SH-SY5Y (cell line): ENCODE data around the gene TRIM72.

ENCODE experiments used
- GATA2 ChIP-seq: IDR thresholded peaks from 2 replicates; pipeline ENCODE4 v1.6.1; 2011; ENCODE audit warnings: mild to moderate bottlenecking, low read depth, low read length
- GATA3 ChIP-seq: IDR thresholded peaks from 2 replicates; pipeline ENCODE4 v1.6.1; 2011; ENCODE audit warnings: low read depth, mild to moderate bottlenecking, low read length, moderate library complexity

TRIM72 gene

GRCh38 chr16:31219154-31219741 is 5.3 kb downstream of the TRIM72 start:
- TF ChIP-seq GATA3 = no peak
- TF ChIP-seq GATA2 = no peak

GRCh38 chr16:31221357-31222160 is 7.6 kb downstream of the TRIM72 start:
- no peak for TF ChIP-seq GATA2
- TF ChIP-seq GATA3 = no peak

GRCh38 chr16:31223044-31223443 is 9.1 kb downstream of the TRIM72 start:
- no peak for TF ChIP-seq GATA2
- no peak for TF ChIP-seq GATA3

GRCh38 chr16:31224092-31224955 is 10.4 kb downstream of the TRIM72 start:
- no peak for TF ChIP-seq GATA2
- no peak for TF ChIP-seq GATA3

GRCh38 chr16:31225193-31225592 is 11.3 kb downstream of the TRIM72 start:
- no peak for TF ChIP-seq GATA2
- TF ChIP-seq GATA3 = no peak

- TF ChIP-seq GATA2 (no peak), GATA3 (no peak)
These were observed 14.3 kb downstream of the TRIM72 start for GRCh38 chr16:31228206-31228605.

GRCh38 chr16:31229501-31229900 is 15.6 kb downstream of the TRIM72 start:
- TF ChIP-seq GATA2 (no peak), GATA3 (no peak)

- TF ChIP-seq GATA3 = no peak
- no peak for TF ChIP-seq GATA2
These were observed 24.1 kb downstream of the TRIM72 start for GRCh38 chr16:31238041-31238440.

- TF ChIP-seq GATA3 (no peak), GATA2 (no peak)
These were observed 28.3 kb downstream of the TRIM72 start for GRCh38 chr16:31242206-31242605.

- TF ChIP-seq GATA2 = no peak
- no peak for TF ChIP-seq GATA3
These were observed 30.1 kb downstream of the TRIM72 start for GRCh38 chr16:31243734-31244670.

GRCh38 chr16:31246296-31246695 is 32.4 kb downstream of the TRIM72 start:
- TF ChIP-seq GATA2 = no peak

GRCh38 chr16:31248344-31248743 is 34.4 kb downstream of the TRIM72 start:
- TF ChIP-seq GATA3 (no peak), GATA2 (no peak)

GRCh38 chr16:31250782-31251384 is 37.0 kb downstream of the TRIM72 start:
- TF ChIP-seq GATA2 (no peak), GATA3 (no peak)
